HepG2 (cell line): ENCODE measurements around the gene PTPRC. TPM values are rescaled to one million over a fixed set of nuclear protein-coding genes. Genes with fewer than 3 reads are reported as not detected.

Experiments
- ATAC-seq: fragments of 200-7000 bp; cut with Tn5 transposase; 3 replicates; pipeline ENCODE4 v1.9.1; 2020; ENCODE audit warnings: mild to moderate bottlenecking, moderate library complexity
- BruUV-seq: library from RNA; stranded (reverse); fragments of 400-500 nt; replicated peaks from 2 replicates; lab custom pipeline; 2021; lab: Mats Ljungman, UMichigan
- CTCF ChIA-PET: fragments of 300-600 bp; formaldehyde crosslinking; extraction: SDS; loops from one replicate; lab custom pipeline; 2021; ENCODE audit warnings: low total read pairs, inconsistent platforms, low intra/inter-chr PET ratio; lab: Yijun Ruan, JAX
- POLR2A ChIA-PET: fragments of 350-600 bp; sonication (Branson Sonifier 250); formaldehyde crosslinking; loops from one replicate; lab custom pipeline; 2020; ENCODE audit warnings: antibody characterized with exemption, inconsistent platforms; lab: Yijun Ruan, JAX
- DNase-seq: peaks from one replicate; pipeline ENCODE4 v3.0.0-alpha.2; 2015; ENCODE audit warnings: low spot score
- FAIRE-seq: peaks from 3 replicates; lab custom pipeline; 2011; peaks lifted over from hg19 to GRCh38; lab: Jason Lieb, UNC
- H2AFZ ChIP-seq: one replicate; pipeline ENCODE4 v1.6.1; 2011; ENCODE audit warnings: low read length, inconsistent platforms
- H3K27ac ChIP-seq: fragments of 300-600 bp; 3 replicates; pipeline ENCODE4 v1.8.0; 2011; ENCODE audit warnings: mixed run types, mild to moderate bottlenecking, mixed read lengths, low read length, inconsistent platforms; ENCODE audit not compliant: insufficient read depth; ENCODE audit errors: extremely low read length
- H3K27me3 ChIP-seq, 2 experiments: fragments of 200-600 bp in 1 of 2; 2 replicates in 1 of 2; 3 replicates in 1 of 2; pipeline versions ENCODE4 v1.6.0 to v1.8.0; 2011; ENCODE audit warnings: low read length in 2 of 2, mild to moderate bottlenecking in 2 of 2, moderate library complexity in 2 of 2, inconsistent platforms in 1 of 2; ENCODE audit not compliant: insufficient read depth in 2 of 2, control insufficient read depth in 1 of 2
- H3K36me3 ChIP-seq, 2 experiments: fragments of 200-600 bp in 1 of 2; replicated peaks in 1 of 2; 2 replicates in 1 of 2; 3 replicates in 1 of 2; pipeline versions ENCODE4 v1.5.1 to v1.8.0; 2011; ENCODE audit warnings: low read length in 2 of 2, inconsistent platforms in 1 of 2; ENCODE audit not compliant: insufficient read depth in 2 of 2, control insufficient read depth in 1 of 2
- H3K4me1 ChIP-seq: 2 replicates; pipeline ENCODE4 v1.5.1; 2012; ENCODE audit warnings: low read length, inconsistent platforms; ENCODE audit not compliant: insufficient read depth
- H3K4me2 ChIP-seq: 2 replicates; pipeline ENCODE4 v1.6.0; 2011; ENCODE audit warnings: low read depth, low read length, inconsistent platforms
- H3K4me3 ChIP-seq, 3 experiments: fragments of 200-600 bp in 1 of 3; sonication (generic), shearing (Covaris generic) in 1 of 3; replicated peaks in 1 of 3; 2 replicates each; pipeline ENCODE4 v1.5.1; 2011 to 2016; ENCODE audit warnings: low read length in 3 of 3, inconsistent platforms in 2 of 3, low read depth in 2 of 3, mild to moderate bottlenecking in 2 of 3, control low read depth in 1 of 3, mixed read lengths in 1 of 3; ENCODE audit not compliant: insufficient read depth in 1 of 3
- H3K79me2 ChIP-seq: one replicate; pipeline ENCODE4 v1.6.1; 2011; ENCODE audit warnings: low read length, inconsistent platforms; ENCODE audit not compliant: insufficient read depth
- H3K9ac ChIP-seq: 2 replicates; pipeline ENCODE4 v1.6.0; 2011; ENCODE audit warnings: mild to moderate bottlenecking, low read depth, low read length, inconsistent platforms; ENCODE audit not compliant: insufficient read depth
- H3K9me3 ChIP-seq: 2 replicates; pipeline ENCODE4 v1.5.1; 2012; ENCODE audit warnings: mild to moderate bottlenecking, low read length
- H4K20me1 ChIP-seq: 2 replicates; pipeline ENCODE4 v1.6.0; 2011; ENCODE audit warnings: inconsistent platforms, mild to moderate bottlenecking, low read length, moderate library complexity; ENCODE audit not compliant: insufficient read depth
- HNF4A ChIP-seq: sonication (generic); formaldehyde crosslinking; IDR thresholded peaks from 2 replicates; pipeline ENCODE4 v1.4.0; 2020; ENCODE audit warnings: missing genetic modification reagents
- NCOR1 ChIP-seq: fragments of 200-600 bp; sonication (generic); IDR thresholded peaks from 2 replicates; pipeline ENCODE4 v1.7.0; 2017; ENCODE audit warnings: antibody characterized with exemption, low read length, borderline replicate concordance
- NFE2L2 ChIP-seq: fragments of 150-350 bp; IDR thresholded peaks from 2 replicates; pipeline ENCODE4 v1.6.1; 2014; ENCODE audit warnings: low read length
- THAP8 ChIP-seq: sonication (generic); formaldehyde crosslinking; IDR thresholded peaks from 2 replicates; pipeline ENCODE4 v1.5.1; 2020; ENCODE audit warnings: missing genetic modification reagents, mild to moderate bottlenecking, borderline replicate concordance
- ZNF3 ChIP-seq: IDR thresholded peaks from 2 replicates; pipeline ENCODE4 v1.7.0; 2017; ENCODE audit warnings: inconsistent platforms
- ZNF563 ChIP-seq: sonication (generic); formaldehyde crosslinking; IDR thresholded peaks from 2 replicates; pipeline ENCODE4 v1.8.0; 2022; ENCODE audit warnings: mild to moderate bottlenecking, moderate library complexity, missing genetic modification reagents
- WGBS: methylation state at CpG from one replicate; pipeline ENCODE4 v1.1.6; 2017; ENCODE audit warnings: low lambda C conversion rate; 5-methylcytosine and 5-hydroxymethylcytosine counted together
- in situ Hi-C: cut with HindIII; loops from 2 replicates; pipeline ENCODE4 v1.10.0; 2017; ENCODE audit warnings: low pct_unique_long_range_greater_than_20kb; ENCODE audit not compliant: extremely low pct_ligation_motif_present
- intact Hi-C: fragments of 100-400 bp; cut with micrococcal nuclease; formaldehyde crosslinking; loops from one replicate; pipeline ENCODE4 v1.10.0; 2022; ENCODE audit not compliant: unreplicated experiment
- polyA plus RNA-seq, 8 experiments: library from polyadenylated mRNA; depleted of rRNA in 3 of 8; stranded (reverse) in 7 of 8; unstranded in 1 of 8; fragments of >200 nt; fragmentation: Illumina TruSeq in 4 of 8; extraction: Trizol in 4 of 8; gene quantifications; 2 replicates each; pipeline versions ENCODE4 v1.2.1 to v1.2.3, GENCODE V29; 2011 to 2016; ENCODE audit warnings: low read depth in 4 of 8, missing spikeins in 1 of 8, mixed read lengths in 1 of 8; ENCODE audit not compliant: insufficient read depth in 1 of 8
- total RNA-seq, 5 experiments: library from RNA; depleted of rRNA; stranded (reverse); fragments of >200 nt; fragmentation: Illumina TruSeq; extraction: Trizol; gene quantifications; 2 replicates each; pipeline ENCODE4 v1.2.3, GENCODE V29; 2016; ENCODE audit warnings: low read depth in 1 of 5
- TF ChIP-seq, protein P1 (sequence below): sonication (generic); formaldehyde crosslinking; IDR thresholded peaks from 2 replicates; pipeline ENCODE4 v1.5.1; 2020; ENCODE audit warnings: missing genetic modification reagents, mild to moderate bottlenecking, borderline replicate concordance
- TF ChIP-seq, protein P2 (sequence below): sonication (generic); formaldehyde crosslinking; IDR thresholded peaks from 2 replicates; pipeline ENCODE4 v1.4.0; 2020; ENCODE audit warnings: missing genetic modification reagents
- TF ChIP-seq, protein P3 (sequence below): sonication (generic); formaldehyde crosslinking; IDR thresholded peaks from 2 replicates; pipeline ENCODE4 v1.5.0; 2020; ENCODE audit warnings: mild to moderate bottlenecking, missing genetic modification reagents, borderline replicate concordance
- TF ChIP-seq, protein P4 (sequence below): sonication (generic); formaldehyde crosslinking; IDR thresholded peaks from 2 replicates; pipeline ENCODE4 v1.4.0; 2020; ENCODE audit warnings: mild to moderate bottlenecking, missing genetic modification reagents

Gene PTPRC
- total and polyA plus RNA-seq, 2 of the 13 experiments (the other 11 are each of a cell fraction or from before 2014, with no cell fraction given) = not detected

DNA sequence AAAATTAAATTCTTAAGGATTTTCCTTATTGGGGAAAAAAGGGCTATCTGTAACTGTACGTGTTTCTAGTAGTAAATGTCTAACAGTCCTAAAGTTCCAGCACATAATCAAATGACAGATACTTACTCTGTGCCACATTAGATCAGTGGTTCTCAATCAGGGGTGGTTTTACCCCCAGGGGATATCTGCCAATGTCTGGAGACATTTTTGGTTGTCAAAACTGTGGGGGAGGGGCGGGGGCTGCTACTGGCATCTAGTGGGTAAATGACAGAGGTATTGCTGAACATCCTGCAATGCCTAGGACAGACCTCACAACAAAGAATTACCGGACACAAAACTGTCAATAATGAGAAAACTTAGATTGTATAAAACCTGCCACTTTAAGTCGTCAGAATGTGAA lies 33.4 kb upstream of the PTPRC start:
- Histone ChIP-seq H3K27ac (no peak overlapping the region), H3K27me3 (no peaks in the 10 kb centered on the region; a peak in 1 of 5 replicates), H3K4me2 (no peak overlapping the region), H3K79me2 (no peaks in the 10 kb centered on the region), H3K9ac (no peak overlapping the region), H3K4me1 (no peaks in the 10 kb centered on the region), H3K4me3 (no peak overlapping the region), H2AFZ (no peak overlapping the region), H3K36me3 (no peaks in the 10 kb centered on the region), H4K20me1 (no peaks in the 10 kb centered on the region), H3K9me3 (no peaks in the 10 kb centered on the region)
- POLR2A ChIA-PET = no interaction called here
- 1% methylated on average over 4 of the region's 4 CpGs for WGBS
- ATAC-seq (no peak), DNase-seq (no peak), FAIRE-seq (no peak)
- intact Hi-C loops = no loop called here
- CTCF ChIA-PET = no interaction called here
- in situ Hi-C loops = no loop called here
- no TSS peak for BruUV-seq
- TF ChIP-seq THAP8 (no peak), HNF4A (no peak), NFE2L2 (no peak), ZNF563 (CRISPR knock-in tag) (no peak), ZNF3 (CRISPR knock-in tag) (no peak), NCOR1 (no peak)
- TF ChIP-seq, protein P1, sequence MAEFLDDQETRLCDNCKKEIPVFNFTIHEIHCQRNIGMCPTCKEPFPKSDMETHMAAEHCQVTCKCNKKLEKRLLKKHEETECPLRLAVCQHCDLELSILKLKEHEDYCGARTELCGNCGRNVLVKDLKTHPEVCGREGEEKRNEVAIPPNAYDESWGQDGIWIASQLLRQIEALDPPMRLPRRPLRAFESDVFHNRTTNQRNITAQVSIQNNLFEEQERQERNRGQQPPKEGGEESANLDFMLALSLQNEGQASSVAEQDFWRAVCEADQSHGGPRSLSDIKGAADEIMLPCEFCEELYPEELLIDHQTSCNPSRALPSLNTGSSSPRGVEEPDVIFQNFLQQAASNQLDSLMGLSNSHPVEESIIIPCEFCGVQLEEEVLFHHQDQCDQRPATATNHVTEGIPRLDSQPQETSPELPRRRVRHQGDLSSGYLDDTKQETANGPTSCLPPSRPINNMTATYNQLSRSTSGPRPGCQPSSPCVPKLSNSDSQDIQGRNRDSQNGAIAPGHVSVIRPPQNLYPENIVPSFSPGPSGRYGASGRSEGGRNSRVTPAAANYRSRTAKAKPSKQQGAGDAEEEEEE (CRISPR knock-in tag) = no peak
- TF ChIP-seq, protein P2, sequence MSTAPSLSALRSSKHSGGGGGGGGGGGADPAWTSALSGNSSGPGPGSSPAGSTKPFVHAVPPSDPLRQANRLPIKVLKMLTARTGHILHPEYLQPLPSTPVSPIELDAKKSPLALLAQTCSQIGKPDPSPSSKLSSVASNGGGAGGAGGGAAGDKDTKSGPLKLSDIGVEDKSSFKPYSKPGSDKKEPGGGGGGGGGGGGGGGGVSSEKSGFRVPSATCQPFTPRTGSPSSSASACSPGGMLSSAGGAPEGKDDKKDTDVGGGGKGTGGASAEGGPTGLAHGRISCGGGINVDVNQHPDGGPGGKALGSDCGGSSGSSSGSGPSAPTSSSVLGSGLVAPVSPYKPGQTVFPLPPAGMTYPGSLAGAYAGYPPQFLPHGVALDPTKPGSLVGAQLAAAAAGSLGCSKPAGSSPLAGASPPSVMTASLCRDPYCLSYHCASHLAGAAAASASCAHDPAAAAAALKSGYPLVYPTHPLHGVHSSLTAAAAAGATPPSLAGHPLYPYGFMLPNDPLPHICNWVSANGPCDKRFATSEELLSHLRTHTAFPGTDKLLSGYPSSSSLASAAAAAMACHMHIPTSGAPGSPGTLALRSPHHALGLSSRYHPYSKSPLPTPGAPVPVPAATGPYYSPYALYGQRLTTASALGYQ (CRISPR knock-in tag) = no peak
- TF ChIP-seq, protein P3, sequence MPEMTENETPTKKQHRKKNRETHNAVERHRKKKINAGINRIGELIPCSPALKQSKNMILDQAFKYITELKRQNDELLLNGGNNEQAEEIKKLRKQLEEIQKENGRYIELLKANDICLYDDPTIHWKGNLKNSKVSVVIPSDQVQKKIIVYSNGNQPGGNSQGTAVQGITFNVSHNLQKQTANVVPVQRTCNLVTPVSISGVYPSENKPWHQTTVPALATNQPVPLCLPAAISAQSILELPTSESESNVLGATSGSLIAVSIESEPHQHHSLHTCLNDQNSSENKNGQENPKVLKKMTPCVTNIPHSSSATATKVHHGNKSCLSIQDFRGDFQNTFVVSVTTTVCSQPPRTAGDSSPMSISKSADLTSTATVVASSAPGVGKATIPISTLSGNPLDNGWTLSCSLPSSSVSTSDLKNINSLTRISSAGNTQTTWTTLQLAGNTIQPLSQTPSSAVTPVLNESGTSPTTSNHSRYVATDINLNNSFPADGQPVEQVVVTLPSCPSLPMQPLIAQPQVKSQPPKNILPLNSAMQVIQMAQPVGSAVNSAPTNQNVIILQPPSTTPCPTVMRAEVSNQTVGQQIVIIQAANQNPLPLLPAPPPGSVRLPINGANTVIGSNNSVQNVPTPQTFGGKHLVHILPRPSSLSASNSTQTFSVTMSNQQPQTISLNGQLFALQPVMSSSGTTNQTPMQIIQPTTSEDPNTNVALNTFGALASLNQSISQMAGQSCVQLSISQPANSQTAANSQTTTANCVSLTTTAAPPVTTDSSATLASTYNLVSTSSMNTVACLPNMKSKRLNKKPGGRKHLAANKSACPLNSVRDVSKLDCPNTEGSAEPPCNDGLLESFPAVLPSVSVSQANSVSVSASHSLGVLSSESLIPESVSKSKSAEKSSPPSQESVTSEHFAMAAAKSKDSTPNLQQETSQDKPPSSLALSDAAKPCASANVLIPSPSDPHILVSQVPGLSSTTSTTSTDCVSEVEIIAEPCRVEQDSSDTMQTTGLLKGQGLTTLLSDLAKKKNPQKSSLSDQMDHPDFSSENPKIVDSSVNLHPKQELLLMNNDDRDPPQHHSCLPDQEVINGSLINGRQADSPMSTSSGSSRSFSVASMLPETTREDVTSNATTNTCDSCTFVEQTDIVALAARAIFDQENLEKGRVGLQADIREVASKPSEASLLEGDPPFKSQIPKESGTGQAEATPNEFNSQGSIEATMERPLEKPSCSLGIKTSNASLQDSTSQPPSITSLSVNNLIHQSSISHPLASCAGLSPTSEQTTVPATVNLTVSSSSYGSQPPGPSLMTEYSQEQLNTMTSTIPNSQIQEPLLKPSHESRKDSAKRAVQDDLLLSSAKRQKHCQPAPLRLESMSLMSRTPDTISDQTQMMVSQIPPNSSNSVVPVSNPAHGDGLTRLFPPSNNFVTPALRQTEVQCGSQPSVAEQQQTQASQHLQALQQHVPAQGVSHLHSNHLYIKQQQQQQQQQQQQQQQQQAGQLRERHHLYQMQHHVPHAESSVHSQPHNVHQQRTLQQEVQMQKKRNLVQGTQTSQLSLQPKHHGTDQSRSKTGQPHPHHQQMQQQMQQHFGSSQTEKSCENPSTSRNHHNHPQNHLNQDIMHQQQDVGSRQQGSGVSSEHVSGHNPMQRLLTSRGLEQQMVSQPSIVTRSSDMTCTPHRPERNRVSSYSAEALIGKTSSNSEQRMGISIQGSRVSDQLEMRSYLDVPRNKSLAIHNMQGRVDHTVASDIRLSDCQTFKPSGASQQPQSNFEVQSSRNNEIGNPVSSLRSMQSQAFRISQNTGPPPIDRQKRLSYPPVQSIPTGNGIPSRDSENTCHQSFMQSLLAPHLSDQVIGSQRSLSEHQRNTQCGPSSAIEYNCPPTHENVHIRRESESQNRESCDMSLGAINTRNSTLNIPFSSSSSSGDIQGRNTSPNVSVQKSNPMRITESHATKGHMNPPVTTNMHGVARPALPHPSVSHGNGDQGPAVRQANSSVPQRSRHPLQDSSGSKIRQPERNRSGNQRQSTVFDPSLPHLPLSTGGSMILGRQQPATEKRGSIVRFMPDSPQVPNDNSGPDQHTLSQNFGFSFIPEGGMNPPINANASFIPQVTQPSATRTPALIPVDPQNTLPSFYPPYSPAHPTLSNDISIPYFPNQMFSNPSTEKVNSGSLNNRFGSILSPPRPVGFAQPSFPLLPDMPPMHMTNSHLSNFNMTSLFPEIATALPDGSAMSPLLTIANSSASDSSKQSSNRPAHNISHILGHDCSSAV (CRISPR knock-in tag) = no peak
- TF ChIP-seq, protein P4, sequence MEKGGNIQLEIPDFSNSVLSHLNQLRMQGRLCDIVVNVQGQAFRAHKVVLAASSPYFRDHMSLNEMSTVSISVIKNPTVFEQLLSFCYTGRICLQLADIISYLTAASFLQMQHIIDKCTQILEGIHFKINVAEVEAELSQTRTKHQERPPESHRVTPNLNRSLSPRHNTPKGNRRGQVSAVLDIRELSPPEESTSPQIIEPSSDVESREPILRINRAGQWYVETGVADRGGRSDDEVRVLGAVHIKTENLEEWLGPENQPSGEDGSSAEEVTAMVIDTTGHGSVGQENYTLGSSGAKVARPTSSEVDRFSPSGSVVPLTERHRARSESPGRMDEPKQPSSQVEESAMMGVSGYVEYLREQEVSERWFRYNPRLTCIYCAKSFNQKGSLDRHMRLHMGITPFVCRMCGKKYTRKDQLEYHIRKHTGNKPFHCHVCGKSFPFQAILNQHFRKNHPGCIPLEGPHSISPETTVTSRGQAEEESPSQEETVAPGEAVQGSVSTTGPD (CRISPR knock-in tag) = no peak
